Measurements from ENCODE around the gene MATCAP1. TPM values are rescaled to one million over a fixed set of nuclear protein-coding genes. Genes with fewer than 3 reads are reported as not detected.

MATCAP1 gene
- total and polyA plus RNA-seq, 2 of the 13 experiments (the other 11 are each of a cell fraction or from before 2014, with no cell fraction given), result 11.2 to 24.5 TPM

- TF ChIP-seq NR2F6 (IDR thresholded peaks at IDR 0.05) (no peak), NR2F6 (CRISPR knock-in tag; IDR thresholded peaks at IDR 0.05) (no peak), FOXK2 (IDR thresholded peaks at IDR 0.05) (peak; percentile 37; the same call in 1 of the 2 replicates), THRA (CRISPR knock-in tag; IDR thresholded peaks at IDR 0.05; ENCODE audit: borderline replicate concordance) (peak; percentile 75; the same call in 1 of the 2 replicates), ZNF503 (CRISPR knock-in tag; IDR thresholded peaks at IDR 0.05) (peak; percentile 78; the same call in 1 of the 2 replicates), TRAFD1 (CRISPR knock-in tag; IDR thresholded peaks at IDR 0.05; ENCODE audit: borderline replicate concordance) (no peak), ZBTB49 (CRISPR knock-in tag; IDR thresholded peaks at IDR 0.05; ENCODE audit: borderline replicate concordance) (peak; percentile 43; the same call in 1 of the 2 replicates), ZNF749 (CRISPR knock-in tag; IDR thresholded peaks at IDR 0.05; ENCODE audit: borderline replicate concordance) (peak; percentile 43; the same call in 1 of the 2 replicates), GPN1 (CRISPR knock-in tag; IDR thresholded peaks at IDR 0.05; ENCODE audit: borderline replicate concordance) (no peak), RFX3 (CRISPR knock-in tag; IDR thresholded peaks at IDR 0.05) (no peak), ZNF562 (CRISPR knock-in tag; IDR thresholded peaks at IDR 0.05; ENCODE audit: borderline replicate concordance) (no peak), GTF2F1 (IDR thresholded peaks at IDR 0.05; ENCODE audit: low read length) (no peak), HNF1B (CRISPR knock-in tag; IDR thresholded peaks at IDR 0.05) (no peak; the same call in 1 of the 2 replicates), ZHX1 (CRISPR knock-in tag; IDR thresholded peaks at IDR 0.05; ENCODE audit: low read depth) (peak; percentile 95), ZNF33A (CRISPR knock-in tag; IDR thresholded peaks at IDR 0.05; ENCODE audit: borderline replicate concordance) (no peak), HOXA5 (CRISPR knock-in tag; IDR thresholded peaks at IDR 0.05) (peak; percentile 97), NBN (conservative IDR thresholded peaks at IDR 0.05) (no peak)
Observed at GRCh38 chr16:67183627-67184452, at the start of gene MATCAP1 (continued).

All from HepG2 (cell line).